Adrenal gland (tissue), 5 donors: ENCODE results near the gene IGF2R.

ENCODE experiments used
- CTCF ChIP-seq, 6 experiments: fragments of 450-650 bp in 4 of 6; fragments of 200-600 bp in 2 of 6; sonication (generic) in 1 of 6; IDR thresholded peaks; 1 replicate in 5 of 6; 2 replicates in 1 of 6; pipeline versions ENCODE4 v1.5.1 to v1.8.0; 2016 to 2021; ENCODE audit warnings: antibody characterized with exemption in 6 of 6, mild to moderate bottlenecking in 2 of 6, moderate library complexity in 1 of 6
- POLR2A ChIP-seq, 2 donors: fragments of 450-650 bp; IDR thresholded peaks; one replicate each; pipeline ENCODE4 v1.6.1; 2017; ENCODE audit warnings: antibody characterized with exemption in 2 of 2, mild to moderate bottlenecking in 2 of 2, moderate library complexity in 1 of 2
- donor health status: DM: no; HTN: no; CAD: no.

- TF ChIP-seq CTCF (IDR thresholded peaks at IDR 0.05) (no peak), POLR2A (IDR thresholded peaks at IDR 0.05) (no peak)
These were observed 146.5 kb downstream of the IGF2R start for GRCh38 chr6:160115421-160115820.
